T-helper 2 cell treated with Interferon-gamma antibody and Interleukin-4, amounts not matched to agents 100 ng/mL and 5 ng/mL, for 36 hours (primary cell): ENCODE data around the gene TBC1D1. TPM values are rescaled to one million over a fixed set of nuclear protein-coding genes. Genes with fewer than 3 reads are reported as not detected.

Source experiments
- intact Hi-C: fragments of 100-400 bp; cut with micrococcal nuclease; formaldehyde crosslinking; loops from one replicate; pipeline ENCODE4 v1.15.1; 2023
- total RNA-seq: library from RNA; stranded (reverse); gene quantifications from 2 replicates; pipeline ENCODE4 v1.2.3, GENCODE V29; 2022

The TBC1D1 gene
- total RNA-seq, 1 donor from 2014 or later, result 53.6 TPM

DNA sequence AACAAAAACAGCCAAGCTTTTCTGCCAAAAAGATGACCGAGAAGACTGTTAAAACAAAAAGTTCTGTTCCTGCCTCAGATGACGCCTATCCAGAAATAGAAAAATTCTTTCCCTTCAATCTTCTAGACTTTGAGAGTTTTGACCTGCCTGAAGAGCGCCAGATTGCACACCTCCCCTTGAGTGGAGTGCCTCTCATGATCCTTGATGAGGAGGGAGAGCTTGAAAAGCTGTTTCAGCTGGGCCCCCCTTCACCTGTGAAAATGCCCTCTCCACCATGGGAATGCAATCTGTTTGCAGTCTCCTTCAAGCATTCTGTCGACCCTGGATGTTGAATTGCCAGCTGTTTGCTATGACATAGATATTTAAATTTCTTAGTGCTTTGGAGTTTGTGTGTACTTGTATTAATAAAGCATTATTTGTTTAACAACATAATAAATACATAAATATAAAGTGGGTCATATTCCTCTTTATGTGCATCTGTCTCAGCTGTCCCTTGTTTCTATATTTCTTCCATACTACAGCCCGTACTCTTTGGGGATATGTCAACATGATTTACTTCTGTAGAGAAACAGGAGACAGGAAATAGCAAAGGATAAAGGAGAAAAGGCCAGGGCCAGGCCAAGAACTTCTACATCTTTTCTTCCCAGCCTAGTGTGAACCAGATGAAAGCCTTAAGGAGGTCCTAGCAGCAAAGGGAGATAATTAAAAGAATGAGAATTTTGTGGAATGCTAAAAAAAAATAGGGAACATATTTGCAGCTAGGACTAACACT, 70.0 kb downstream of the TBC1D1 start:
- intact Hi-C loops, result no loop called here

DNA sequence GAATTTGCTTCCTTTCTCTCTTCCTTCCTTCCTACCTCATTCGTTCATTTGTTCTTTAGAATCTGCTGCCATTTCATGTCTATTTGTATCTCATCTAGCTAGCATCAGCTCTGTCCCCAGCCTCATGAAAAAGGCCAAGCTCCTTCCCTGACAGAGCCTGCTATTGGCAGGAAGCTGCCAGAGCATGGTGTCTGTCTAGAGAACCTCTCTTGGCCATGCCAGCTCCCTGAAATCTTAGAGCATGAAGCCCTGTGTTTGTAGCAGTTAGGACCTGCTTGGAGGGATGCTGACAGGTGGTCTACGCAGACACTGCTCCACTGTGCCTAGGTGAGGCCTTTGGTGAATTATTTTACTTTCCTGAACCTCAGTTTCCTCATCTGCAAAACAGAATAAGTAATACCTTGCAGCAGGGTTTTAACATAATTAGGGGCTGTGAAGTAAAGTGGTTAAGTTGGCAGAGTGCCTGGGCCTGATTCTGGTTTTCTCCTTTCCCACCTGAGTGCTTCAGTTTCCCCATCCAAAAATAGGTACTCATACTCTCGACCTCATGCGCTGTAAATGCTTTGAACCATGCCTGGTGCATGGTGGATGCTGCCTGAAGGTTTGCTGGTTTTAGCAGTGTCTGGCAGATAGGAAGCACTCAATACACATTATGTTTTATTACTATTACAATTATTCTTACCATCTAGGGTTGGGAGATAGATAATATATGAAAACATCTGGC, 74.0 kb downstream of the TBC1D1 start:
- intact Hi-C loops, result no loop called here

DNA sequence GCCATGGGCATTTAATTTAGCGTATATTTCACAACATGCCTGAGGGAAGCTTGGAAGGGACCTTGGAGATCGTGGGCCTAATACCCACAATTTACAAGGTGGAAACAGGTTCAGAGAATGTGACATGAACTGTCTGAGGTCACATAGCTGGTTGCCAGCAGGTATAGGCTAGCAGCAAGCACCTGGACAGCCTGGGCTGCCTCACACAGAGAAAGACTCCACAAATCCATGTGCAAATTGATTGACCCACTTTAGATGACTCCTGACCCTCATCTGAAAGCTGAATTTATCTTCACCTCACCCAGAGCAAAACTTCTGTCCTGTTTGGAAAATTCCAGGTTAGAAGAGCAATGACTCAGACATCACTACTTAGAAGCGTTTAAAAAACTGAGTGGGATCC, 75.2 kb downstream of the TBC1D1 start:
- intact Hi-C loops, result no loop called here

DNA sequence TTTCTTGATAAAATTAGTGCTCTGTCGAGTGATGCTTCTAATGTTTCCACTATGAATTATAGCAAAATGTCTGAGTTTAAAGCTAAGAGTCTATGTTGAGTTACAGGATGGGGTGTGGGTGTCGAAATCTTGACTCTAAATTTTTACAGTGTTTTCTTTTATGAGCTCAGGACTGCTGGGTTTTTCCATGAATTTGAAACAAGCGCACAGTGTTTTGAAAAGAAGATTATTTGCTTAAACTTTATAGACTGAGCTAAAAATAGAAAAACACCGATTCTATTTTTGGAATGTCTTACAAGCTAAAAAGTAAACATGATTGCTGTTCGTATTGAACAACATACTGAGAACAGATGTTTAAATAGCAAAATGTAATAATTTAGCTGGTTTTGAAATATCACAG, 76.9 kb downstream of the TBC1D1 start:
- intact Hi-C loops, result no loop called here

DNA sequence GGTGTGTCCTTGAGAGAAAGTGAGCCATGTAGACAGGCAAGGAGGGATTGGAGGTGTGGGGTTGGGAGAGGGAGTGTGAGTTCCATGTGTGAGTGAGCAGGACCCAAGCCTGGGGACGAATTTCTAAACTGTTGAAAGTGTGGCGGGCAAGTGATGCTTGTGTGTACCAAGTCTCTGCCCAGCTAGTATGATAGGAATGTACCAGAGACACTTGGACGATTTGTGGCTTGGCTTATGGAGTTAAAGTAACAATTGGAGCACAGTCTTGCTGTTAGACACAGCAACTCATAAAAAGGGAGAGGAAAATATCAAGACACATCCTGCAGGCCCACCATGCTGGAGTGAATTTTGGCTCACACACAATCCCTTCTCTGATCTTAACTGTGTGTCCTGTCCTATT, 77.9 kb downstream of the TBC1D1 start:
- intact Hi-C loops, result no loop called here

DNA sequence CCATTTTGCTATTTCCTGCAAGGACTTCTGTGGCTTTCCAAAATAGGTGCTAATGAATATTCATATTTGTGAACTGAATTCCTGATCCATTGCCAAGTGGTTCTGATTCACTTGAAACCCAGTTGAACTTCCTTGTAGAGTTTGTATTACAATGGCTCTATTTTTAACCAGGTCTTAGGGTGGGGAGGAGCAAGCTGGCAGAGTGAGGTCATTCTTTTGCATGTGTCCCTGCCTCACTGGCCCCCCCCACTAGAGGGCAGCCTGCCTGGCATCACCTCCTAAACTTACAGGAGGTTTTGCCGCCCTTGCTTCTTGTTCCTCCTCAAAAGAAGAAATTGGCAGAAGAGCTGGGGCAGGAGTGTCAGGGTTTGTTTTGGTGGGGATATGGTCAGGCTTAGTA, 79.8 kb downstream of the TBC1D1 start:
- intact Hi-C loops, result loop anchor here (10.0 kb wide), 1 partner anchor 366 kb away; no protein-coding TSS in a partner anchor

DNA sequence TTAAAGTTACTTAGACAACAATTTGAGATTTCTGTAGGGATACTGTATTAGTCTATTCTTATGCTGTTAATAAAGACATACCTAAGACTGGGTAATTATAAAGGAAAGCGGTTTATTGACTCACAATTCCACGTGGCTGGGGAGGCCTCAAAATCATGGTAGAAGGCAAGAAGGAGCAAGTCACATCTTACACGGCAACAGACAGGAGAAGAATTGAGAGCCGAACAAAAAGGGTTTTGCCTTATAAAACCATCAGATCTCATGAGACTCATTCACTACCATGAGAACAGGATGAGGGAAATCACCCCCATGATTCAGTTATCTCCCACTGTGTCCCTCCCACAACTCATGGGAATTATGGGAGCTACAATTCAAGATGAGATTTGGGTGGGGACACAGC, 80.3 kb downstream of the TBC1D1 start:
- intact Hi-C loops, result loop anchor here (10.0 kb wide), 1 partner anchor 366 kb away; no protein-coding TSS in a partner anchor

DNA sequence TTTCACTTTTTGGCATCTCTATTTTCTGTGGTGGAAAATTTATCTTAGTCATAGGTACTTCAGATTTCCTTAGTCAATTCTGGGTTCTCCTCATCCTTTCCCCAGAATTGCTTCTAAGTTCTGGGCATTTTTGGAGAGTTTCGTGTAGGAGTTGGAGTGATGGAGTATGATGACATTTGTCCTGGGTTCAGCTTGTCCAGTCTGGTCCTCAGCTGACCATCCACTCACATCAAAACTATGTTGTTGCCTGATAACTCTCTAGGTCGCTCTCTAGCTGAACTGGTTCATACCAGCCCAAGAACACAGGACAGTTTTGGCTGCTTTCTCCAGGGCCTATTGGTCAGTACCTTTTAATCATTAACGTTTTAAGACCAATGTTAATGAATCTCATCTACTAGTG, 82.6 kb downstream of the TBC1D1 start:
- intact Hi-C loops, result loop anchor here (10.0 kb wide), 1 partner anchor 369 kb away; no protein-coding TSS in a partner anchor

DNA sequence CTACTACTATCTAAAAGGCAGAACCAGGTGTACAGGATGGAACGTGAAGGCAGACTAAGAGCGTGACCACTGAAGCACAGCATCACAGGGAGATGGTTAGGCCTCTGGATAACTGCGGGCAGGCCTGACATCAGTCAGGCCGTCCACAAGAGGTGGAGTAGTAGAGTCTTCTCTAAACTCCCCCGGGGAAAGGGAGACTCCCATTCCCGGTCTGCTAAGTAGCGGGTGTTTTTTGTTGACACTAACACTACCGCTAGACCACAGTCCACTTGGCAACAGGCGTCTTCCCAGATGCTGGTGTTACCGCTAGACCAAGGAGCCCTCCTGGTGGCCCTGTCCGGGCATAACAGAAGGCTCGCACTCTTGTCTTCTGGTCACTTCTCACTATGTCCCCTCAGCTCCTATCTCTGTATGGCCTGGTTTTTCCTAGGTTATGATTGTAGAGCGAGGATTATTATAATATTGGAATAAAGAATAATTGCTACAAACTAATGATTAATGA, 84.5 kb downstream of the TBC1D1 start:
- intact Hi-C loops, result loop anchor here (5.0 to 10.0 kb wide), 2 partner anchors 157 to 371 kb away; no protein-coding TSS in a partner anchor

DNA sequence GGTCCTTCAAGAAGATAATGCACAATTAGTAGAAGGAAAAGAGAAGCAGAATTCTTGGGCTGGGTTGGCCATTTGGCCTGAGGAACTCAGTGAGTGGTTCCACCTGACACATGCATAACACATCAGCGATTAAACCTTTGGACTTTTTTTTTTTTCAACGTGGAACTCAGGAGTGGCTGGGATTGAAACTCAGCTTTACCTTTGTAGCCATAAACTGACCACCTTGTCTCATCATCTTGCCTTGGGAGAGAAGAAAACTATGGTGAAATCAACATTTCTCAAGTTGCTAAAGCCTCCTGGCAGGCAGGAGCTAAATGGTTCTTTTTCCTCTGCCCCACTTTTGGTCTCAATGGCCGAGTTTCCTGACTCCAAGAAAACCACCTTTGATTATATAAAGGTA, 85.6 kb downstream of the TBC1D1 start:
- intact Hi-C loops, result loop anchor here (5.0 to 10.0 kb wide), 2 partner anchors 156 to 372 kb away; no protein-coding TSS in a partner anchor

DNA sequence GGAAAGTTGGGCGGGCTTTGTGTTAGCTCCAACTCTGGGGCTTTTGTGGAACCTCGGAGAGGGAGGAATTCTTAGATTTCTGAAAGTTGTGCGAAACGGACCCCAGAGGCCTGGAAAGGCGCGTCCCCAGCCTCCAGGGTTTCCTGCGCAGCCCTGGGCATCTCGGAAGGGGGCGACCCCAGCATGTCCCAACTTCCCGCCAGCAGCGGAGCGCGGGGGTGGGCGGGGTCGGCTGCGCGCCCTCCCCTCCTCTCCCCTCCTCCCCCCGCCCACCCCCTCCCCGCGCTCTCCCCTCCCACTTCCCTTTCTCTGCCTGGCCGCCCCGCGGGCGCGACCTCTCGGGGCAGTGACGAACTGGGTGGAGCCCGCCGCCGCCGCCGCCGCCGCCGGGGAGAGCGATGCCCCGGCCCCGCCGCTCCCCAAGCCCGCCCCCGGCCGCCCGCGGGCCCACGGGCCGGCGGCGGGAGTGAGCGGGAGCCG, 86.1 kb downstream of the TBC1D1 start:
- intact Hi-C loops, result loop anchor here (1.0 to 10.0 kb wide), 5 partner anchors 86 to 372 kb away; partner anchors contain the start of genes PGM2, RELL1 and TBC1D1

DNA sequence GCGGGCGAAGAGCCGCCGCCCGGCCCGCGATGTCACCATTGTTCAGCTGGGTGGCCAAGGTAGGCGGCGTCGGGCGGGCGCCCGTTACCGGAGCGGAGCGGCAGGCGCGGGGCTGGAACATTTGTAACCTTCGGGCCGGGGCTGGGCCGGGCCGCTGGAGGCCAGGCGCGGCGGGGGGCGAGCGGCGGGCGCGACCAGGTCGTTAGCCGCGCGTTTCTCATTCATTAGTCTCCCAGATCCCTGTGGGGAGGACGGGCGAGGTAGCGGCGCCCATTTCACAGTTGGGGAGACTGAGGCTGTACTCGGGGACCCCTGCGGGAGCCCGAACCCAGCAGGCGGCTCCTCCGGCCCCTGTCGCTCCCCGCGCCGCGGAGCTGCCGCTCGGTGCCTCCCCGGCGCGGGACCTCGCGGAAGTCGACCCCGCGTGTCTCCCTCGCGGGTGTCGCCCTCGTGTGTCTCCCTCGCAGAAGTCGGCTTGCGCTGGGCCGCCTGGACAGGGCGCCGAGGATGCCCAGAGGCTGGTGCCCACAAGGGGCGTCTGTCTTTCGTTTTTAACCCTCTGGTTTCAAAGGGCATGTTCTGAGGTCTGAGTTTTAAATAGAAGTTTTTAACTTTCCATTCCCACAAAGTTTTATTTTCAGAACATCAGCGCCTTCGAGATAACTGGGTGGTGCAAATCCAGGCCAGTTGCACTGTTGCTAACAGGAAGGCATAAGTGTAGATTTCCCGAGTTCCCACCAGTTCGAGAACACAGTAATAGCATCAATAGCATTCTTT, 86.8 kb downstream of the TBC1D1 start:
- intact Hi-C loops, result loop anchor here (1.0 to 10.0 kb wide), 6 partner anchors 86 to 373 kb away; partner anchors contain the start of genes PGM2, RELL1 and TBC1D1

DNA sequence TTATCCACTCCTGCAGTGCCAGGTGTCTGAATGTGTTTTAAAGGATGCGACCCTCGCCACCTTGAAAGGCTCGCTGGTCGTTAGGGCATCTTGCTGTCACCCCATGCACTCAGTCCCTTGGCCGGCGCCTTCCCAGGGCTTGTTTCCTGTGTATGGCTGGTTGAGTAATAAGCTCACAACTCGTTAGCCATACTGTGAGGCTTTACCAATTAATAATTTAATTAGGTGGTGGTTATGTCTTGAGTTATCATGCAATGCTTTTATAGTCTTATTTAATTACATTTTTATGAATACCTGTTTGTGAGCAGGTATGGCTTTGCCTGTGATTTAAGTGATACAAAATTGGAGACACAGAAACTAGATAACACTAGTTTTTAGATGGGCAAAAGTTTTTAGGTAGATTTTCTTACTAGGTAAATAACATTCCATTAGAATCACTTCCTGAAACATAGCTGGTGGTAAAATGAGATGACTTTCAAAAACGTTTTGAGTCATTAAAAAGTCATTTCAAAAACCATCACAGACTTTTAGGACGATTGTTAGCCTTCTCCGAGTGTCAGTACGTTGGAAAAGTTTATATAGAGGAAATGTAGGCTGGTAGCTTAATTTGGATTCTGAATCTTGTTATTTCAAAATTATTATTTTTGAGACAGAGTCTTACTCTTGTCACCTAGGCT, 87.5 kb downstream of the TBC1D1 start:
- intact Hi-C loops, result loop anchor here (1.0 to 10.0 kb wide), 3 partner anchors 154 to 374 kb away; no protein-coding TSS in a partner anchor

DNA sequence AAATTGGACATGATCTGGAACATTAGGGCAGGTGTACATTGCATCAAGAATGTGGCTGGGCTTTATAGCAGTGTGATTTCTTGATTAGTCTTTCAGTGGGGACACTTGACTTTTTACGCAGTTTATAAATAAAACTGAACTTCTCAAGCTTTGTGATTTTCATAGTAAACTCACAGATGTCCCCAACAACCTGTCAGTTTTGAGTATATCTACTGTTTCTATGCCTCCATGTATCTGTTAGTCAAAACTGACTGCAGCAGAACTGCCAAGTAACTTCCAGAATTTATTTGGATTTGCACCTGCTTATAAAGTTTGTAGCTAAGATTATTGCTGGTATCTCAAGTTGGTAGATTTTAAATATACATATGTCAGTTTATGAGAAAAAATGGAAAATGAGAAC, 89.4 kb downstream of the TBC1D1 start:
- intact Hi-C loops, result no loop called here

DNA sequence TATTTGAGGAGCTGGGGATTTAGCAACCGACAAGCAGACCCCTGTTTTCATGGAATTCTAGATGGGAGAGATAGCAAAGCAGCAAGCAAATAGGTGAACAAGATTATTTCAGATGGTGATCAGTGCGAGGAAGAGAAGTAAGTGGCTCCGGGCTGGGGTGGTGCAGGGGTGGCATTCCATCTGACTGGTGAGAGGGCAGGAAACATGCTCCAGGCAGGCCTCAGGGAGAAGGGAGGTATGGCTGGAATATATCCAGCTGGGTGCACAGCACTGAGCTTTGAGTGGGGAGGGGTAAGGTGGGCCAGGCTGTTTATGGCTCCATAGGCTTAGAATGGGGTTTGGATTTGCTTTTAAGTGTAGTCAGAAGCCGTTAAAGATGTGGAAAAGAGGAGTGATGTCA, 90.5 kb downstream of the TBC1D1 start:
- intact Hi-C loops, result no loop called here

DNA sequence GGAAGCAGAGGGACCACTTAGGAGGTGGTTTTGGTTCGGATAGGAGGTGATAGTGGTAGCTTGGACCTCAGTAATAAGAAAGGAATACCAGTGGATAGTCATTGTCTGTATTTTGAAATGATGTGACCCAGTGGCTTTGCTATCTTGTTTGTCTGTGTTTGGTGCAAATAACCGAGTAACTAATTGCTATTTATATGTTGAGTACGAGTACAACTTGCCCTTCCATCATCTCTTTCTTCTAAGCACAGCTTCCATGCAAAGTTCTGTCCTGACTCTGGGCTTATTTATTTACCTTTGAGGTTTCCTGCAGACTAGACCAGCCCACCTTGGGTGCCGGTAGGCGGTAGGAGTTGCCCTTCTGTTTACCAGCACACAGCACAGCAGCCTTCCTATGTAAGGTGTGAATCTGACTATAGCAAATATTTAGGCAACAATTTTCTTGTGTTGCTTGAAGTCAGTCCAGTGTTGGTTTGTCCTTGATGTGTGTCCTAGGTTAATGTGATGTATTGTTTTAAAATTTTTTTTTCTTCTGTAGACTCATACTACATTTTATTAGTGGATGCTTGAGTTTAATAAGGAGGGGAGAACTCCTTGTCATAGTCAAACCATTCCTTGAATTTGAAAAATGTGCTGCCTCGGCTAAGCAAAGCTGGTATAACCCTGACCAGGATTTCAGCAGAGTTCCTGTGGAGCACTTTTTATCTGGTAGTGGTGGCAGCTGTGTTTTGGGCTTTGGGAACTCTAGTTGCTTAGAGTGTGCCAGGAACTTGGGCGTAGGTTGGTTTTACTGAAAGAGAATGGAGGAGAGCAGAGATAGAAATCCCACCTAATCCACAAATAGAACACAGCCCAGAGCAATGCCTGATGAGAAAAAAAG, 91.2 kb downstream of the TBC1D1 start:
- intact Hi-C loops, result no loop called here

DNA sequence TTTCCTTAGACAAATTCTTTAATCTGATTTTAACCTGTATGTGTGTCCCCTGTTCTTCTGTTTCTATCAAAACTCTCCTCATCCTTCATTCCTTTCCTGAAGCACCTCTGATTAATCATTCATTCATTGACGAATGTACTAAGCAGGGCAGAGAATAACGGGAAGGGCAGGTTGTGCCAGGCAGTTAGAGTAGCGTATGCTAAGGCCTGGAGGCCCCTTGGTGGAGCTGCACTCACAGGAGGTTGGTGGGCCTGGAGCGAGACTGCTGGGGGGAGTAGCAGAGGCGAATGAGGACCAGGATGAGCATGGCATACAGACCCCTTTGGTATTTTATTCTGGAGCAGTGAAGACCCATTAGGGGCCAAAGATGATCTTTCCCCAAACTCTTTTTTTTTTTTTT, 91.9 kb downstream of the TBC1D1 start:
- intact Hi-C loops, result no loop called here

DNA sequence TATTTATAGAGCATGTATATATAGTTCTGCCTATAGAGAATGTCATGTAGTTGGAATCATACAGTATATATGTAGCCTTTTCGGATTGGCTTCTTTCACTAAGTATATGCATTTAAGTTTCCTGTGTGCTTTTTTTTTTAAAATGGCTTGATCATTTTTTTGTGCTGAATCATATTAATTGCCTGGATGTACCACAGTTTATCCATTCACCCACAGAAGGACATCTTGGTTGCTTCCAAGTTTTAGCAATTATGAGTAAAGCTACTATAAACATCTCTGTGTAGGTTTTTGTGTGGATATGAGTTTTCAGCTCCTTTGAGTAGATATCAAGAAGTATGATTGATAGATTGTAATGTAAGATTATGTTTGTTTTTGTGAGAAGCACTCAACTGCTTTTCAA, 93.1 kb downstream of the TBC1D1 start:
- intact Hi-C loops, result no loop called here

DNA sequence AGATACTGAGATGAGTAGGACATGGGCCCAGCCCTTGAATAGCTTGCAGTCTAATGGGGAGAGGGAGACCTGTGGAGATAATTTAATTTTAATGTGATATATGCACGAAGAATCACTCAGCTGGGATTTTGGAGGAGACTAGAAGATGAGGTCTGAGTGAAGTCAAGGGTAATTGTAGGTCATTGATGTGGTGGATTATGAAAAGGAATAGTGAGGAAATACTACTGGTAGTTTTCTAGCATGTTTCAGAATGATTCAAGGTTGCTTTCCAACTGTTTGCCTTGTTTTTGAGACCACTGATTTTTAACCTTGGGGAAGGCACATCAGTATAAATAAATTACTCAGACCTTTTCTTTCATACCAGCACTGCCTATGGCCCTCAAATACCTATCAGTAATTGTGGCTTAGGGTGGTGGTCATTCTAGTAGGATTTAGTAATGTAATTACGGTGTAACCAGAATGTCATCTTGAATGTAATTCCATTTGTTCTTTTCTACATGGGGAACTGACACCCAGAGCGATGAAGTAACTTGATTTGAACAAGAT, 94.9 kb downstream of the TBC1D1 start:
- intact Hi-C loops, result no loop called here
